Sigmoid colon (tissue), 7 donors: ENCODE measurements around the gene DUSP22. TPM values are rescaled to one million over a fixed set of nuclear protein-coding genes. Genes with fewer than 3 reads are reported as not detected.

ENCODE experiments used
- DNase-seq: peaks from one replicate; pipeline ENCODE4 v3.0.0-alpha.2; 2019
- H3K27ac ChIP-seq, 4 donors: fragments of 200-600 bp; sonication (generic); one replicate each; pipeline ENCODE4 v1.5.1; 2016 to 2019; ENCODE audit warnings: mild to moderate bottlenecking in 1 of 4
- H3K27me3 ChIP-seq, 3 donors: fragments of 200-600 bp; sonication (generic); one replicate each; pipeline ENCODE4 v1.5.1; 2019; ENCODE audit warnings: mild to moderate bottlenecking in 1 of 3
- H3K36me3 ChIP-seq, 4 donors: fragments of 200-600 bp; sonication (generic); one replicate each; pipeline ENCODE4 v1.5.1; 2016 to 2019
- H3K4me1 ChIP-seq, 4 donors: fragments of 200-600 bp; sonication (generic); one replicate each; pipeline ENCODE4 v1.5.1; 2017 to 2019
- H3K4me3 ChIP-seq, 4 donors: fragments of 200-600 bp; sonication (generic); one replicate each; pipeline ENCODE4 v1.5.1; 2017 to 2019; ENCODE audit warnings: mild to moderate bottlenecking in 2 of 4, moderate library complexity in 1 of 4
- H3K9me3 ChIP-seq, 4 donors: fragments of 200-600 bp in 3 of 4; sonication (generic) in 3 of 4; one replicate each; pipeline versions ENCODE4 v1.5.1 to v1.6.1; 2013 to 2019
- EP300 ChIP-seq, 4 donors: sonication (generic); formaldehyde crosslinking; IDR thresholded peaks; one replicate each; pipeline ENCODE4 v1.6.1; 2017; ENCODE audit warnings: antibody characterized with exemption in 4 of 4
- POLR2A ChIP-seq, 2 donors: fragments of 450-650 bp; IDR thresholded peaks; one replicate each; pipeline ENCODE4 v1.6.1; 2016; ENCODE audit warnings: antibody characterized with exemption in 2 of 2, mild to moderate bottlenecking in 2 of 2, moderate library complexity in 2 of 2
- POLR2AphosphoS5 ChIP-seq, 4 donors: sonication (generic); formaldehyde crosslinking; IDR thresholded peaks; one replicate each; pipeline ENCODE4 v1.6.1; 2017; ENCODE audit warnings: antibody characterized with exemption in 4 of 4
- WGBS, 2 donors: extraction: QIAGEN DNeasy Blood & Tissue Kit; methylation state at CpG; one replicate each; pipeline ENCODE4 v1.1.7; 2013; 5-methylcytosine and 5-hydroxymethylcytosine counted together
- intact Hi-C: fragments of 100-400 bp; cut with DNase I; formaldehyde crosslinking; loops from one replicate; pipeline ENCODE4 v1.15.1; 2023
- polyA plus RNA-seq, 3 donors: library from polyadenylated mRNA; stranded (reverse); fragments of 200-250 nt; gene quantifications; one replicate each; pipeline ENCODE4 v1.2.3, GENCODE V29; 2013
- total RNA-seq, 4 donors: library from RNA; depleted of rRNA; stranded (reverse); fragments of >200 nt; gene quantifications; one replicate each; pipeline ENCODE4 v1.1.0, GENCODE V29; 2016
- TF ChIP-seq, protein P1 (sequence below), 4 experiments: fragments of 450-650 bp in 3 of 4; fragments of 200-600 bp in 1 of 4; IDR thresholded peaks; one replicate each; pipeline ENCODE4 v1.5.1; 2016 to 2019; ENCODE audit warnings: antibody characterized with exemption in 4 of 4, mild to moderate bottlenecking in 3 of 4, moderate library complexity in 2 of 4
- donor health status: healthy with polysubstance abuse.
- donor health status: Bipolar disorder and iron deficiency.
- donor health status: healthy.

DUSP22 gene
- total and polyA plus RNA-seq, 7 donors = 15.7 to 113 (median 55.6) TPM

DNA sequence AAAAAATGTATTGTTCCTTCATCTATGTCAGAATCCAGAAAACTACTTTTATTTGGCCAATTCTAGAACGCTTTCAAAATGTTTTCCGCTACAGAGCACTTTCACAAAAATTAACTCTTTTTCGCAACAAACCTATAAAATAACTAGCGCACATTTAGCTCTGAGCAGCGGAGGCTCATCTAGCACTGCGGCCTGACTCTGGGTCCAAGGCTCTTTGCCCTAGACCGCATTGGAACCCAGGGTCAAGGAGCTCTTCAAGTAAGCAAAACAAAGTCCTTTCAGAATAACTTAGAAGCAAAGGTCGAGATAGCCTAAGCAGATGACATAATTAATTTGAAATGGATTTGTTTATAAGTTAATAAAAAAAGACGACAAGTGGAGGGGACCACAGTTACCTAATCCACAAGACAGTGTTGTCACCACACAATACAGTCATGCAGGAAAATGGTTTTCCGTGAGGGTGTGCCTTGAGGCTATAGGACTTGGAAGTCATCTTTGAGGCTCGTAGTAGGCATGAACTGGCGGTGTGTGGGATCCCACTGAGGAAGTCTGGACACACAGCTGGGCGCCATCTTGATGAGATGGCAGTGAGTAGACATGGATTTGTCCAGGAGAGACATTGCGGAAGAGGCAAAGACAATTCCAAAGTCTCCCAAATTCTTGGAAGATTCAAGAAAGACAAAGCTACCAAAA is 70.1 kb downstream of the DUSP22 start:
- Histone ChIP-seq H3K4me3 (no peak overlapping the region), H3K27me3 (peaks cover 0 to 20% (median 0%) of the 10 kb centered on the region in 3 donors), H3K4me1 (no peaks in the 10 kb centered on the region), H3K9me3 (peaks cover 0 to 6% (median 0%) of the 10 kb centered on the region in 4 donors), H3K27ac (no peak overlapping the region), H3K36me3 (no peaks in the 10 kb centered on the region)
- intact Hi-C loops = no loop called here
- WGBS, 2 donors = 82 to 85% methylated on average over 14 of the region's 14 CpGs
- TF ChIP-seq EP300 (IDR thresholded peaks at IDR 0.05) (no peak), POLR2AphosphoS5 (IDR thresholded peaks at IDR 0.05) (no peak), POLR2A (IDR thresholded peaks at IDR 0.05) (no peak)
- TF ChIP-seq, protein P1, sequence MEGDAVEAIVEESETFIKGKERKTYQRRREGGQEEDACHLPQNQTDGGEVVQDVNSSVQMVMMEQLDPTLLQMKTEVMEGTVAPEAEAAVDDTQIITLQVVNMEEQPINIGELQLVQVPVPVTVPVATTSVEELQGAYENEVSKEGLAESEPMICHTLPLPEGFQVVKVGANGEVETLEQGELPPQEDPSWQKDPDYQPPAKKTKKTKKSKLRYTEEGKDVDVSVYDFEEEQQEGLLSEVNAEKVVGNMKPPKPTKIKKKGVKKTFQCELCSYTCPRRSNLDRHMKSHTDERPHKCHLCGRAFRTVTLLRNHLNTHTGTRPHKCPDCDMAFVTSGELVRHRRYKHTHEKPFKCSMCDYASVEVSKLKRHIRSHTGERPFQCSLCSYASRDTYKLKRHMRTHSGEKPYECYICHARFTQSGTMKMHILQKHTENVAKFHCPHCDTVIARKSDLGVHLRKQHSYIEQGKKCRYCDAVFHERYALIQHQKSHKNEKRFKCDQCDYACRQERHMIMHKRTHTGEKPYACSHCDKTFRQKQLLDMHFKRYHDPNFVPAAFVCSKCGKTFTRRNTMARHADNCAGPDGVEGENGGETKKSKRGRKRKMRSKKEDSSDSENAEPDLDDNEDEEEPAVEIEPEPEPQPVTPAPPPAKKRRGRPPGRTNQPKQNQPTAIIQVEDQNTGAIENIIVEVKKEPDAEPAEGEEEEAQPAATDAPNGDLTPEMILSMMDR (IDR thresholded peaks at IDR 0.05) = no peak
- no peak for DNase-seq

DNA sequence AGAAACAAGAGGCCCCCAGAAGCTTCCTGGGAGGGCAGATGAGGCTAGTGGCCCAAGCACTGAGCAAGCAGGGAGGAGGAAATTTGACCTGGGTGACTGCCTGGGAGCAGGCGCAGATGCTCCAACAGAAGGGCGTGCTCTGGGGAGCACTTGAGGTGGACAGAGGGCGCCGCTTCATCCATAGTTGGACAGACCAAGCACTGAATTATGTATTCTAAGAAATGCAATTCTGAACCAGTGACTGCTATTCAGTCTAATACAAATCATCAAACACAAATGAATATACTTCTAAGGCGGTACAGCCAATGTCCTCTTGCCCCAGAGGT is 70.6 kb downstream of the DUSP22 start:
- Histone ChIP-seq H3K9me3 (peaks cover 0 to 6% (median 0%) of the 10 kb centered on the region in 4 donors), H3K27ac (no peak overlapping the region), H3K27me3 (peaks cover 0 to 25% (median 0%) of the 10 kb centered on the region in 3 donors), H3K36me3 (no peaks in the 10 kb centered on the region), H3K4me3 (no peak overlapping the region), H3K4me1 (no peaks in the 10 kb centered on the region)
- intact Hi-C loops = no loop called here
- 82 to 88% methylated on average over 5 of the region's 5 CpGs for WGBS, 2 donors
- TF ChIP-seq, protein P1 (IDR thresholded peaks at IDR 0.05) = no peak
- TF ChIP-seq POLR2A (IDR thresholded peaks at IDR 0.05) (no peak), EP300 (IDR thresholded peaks at IDR 0.05) (no peak), POLR2AphosphoS5 (IDR thresholded peaks at IDR 0.05) (no peak)
- DNase-seq = no peak

DNA sequence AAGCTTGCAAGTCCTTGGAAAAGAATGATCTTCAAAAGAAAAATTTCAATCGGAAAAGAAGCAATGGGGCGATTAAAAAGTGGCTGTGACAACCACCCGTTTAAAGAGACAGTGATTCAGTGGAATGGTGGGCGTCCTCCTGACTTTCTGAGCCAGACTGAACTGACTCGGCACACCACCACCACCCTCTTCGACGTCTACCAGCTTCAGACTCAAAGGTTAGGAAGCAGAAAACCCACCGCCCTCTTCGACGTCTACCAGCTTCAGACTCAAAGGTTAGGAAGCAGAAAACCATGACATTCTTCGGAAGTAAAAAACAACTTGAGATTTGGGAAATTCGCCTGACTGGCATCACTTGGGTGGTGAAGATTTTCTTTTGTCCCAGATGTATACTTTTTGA is 71.0 kb downstream of the DUSP22 start:
- no peaks in the 10 kb centered on the region for H3K36me3 ChIP-seq
- H3K9me3 ChIP-seq = peaks cover 0 to 6% (median 0%) of the 10 kb centered on the region in 4 donors
- no peak overlapping the region for H3K27ac ChIP-seq
- H3K4me3 ChIP-seq = no peak overlapping the region
- 93 to 94% methylated on average over 12 of the region's 12 CpGs for WGBS, 2 donors
- DNase-seq = peak; percentile 61
- H3K27me3 ChIP-seq = peaks cover 0 to 29% (median 0%) of the 10 kb centered on the region in 3 donors
- intact Hi-C loops = no loop called here
- no peak for TF ChIP-seq POLR2AphosphoS5 (IDR thresholded peaks at IDR 0.05)
- TF ChIP-seq EP300 (IDR thresholded peaks at IDR 0.05) = no peak
- TF ChIP-seq, protein P1 (IDR thresholded peaks at IDR 0.05) = no peak
- TF ChIP-seq POLR2A (IDR thresholded peaks at IDR 0.05) = no peak
- H3K4me1 ChIP-seq = no peaks in the 10 kb centered on the region

DNA sequence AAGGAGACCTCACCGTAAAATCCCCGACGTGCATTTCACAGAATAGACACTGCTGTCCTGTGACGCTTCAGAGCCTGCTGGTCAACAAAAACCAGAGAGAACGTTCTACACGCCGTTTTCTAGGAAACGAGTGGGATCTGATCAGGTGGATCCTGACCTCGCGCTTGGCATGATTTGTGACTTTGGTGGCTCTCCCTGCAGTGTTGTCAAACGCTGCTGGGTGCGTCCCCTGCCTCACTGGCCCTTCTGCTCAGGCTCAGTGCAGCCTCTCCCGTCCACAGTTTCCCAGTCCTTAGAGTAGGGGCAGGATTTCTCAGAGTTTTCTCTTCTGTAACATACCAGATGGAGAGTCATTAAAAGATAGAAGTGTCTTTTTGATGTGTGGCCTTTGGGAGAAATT is 71.6 kb downstream of the DUSP22 start:
- DNase-seq = peak; percentile 45

DNA sequence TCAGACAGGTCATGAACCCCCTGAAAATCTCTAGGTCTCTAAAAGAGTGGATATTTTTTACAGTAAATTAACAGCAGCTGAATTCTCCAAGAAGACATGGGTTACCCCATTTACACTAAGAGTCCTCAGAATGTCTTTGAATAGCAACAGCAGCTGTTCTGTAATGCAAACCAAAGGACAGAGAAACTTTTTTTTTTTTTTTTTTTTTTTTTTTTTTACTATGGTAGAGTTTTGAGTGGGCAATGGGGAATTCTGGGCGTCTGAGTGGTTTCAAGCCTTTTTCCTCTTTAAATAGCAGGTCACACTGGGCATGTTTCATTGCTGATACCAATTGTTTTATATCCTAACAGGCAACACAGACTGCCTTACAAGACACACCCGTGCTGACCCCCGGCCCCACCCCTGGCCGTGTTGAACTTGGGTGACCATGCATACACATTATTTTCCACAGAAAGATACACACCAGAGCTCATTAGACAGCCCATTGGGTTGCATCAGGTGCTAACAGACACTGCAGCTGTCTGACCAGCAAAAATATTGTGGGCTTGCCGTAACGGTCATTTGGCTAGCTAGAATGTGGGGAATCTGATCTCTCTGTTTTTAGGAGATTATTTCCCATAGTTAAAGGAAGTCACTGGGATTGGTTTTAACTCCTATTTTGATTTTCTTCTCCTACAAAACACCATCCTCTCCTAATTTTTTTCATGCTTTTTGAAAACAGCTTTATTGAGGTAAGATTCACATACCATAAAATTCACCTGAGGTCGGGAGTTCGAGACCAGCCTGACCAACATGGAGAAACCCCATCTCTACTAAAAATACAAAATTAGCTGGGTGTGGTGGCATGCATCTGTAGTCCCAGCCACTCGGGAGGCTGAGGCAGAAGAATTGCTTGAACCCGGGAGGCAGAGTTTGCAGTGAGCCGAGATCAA is 72.6 kb downstream of the DUSP22 start:
- 68 to 69% methylated on average over 11 of the region's 11 CpGs for WGBS, 2 donors
- H3K9me3 ChIP-seq = peaks cover 0 to 6% (median 0%) of the 10 kb centered on the region in 4 donors
- H3K4me3 ChIP-seq = no peak overlapping the region
- H3K27ac ChIP-seq = no peak overlapping the region
- no peaks in the 10 kb centered on the region for H3K4me1 ChIP-seq
- DNase-seq = peak; percentile 63
- H3K27me3 ChIP-seq = peaks cover 2 to 43% (median 13%) of the 10 kb centered on the region in 3 donors
- no peak for TF ChIP-seq EP300 (IDR thresholded peaks at IDR 0.05)
- no peak for TF ChIP-seq POLR2A (IDR thresholded peaks at IDR 0.05)
- TF ChIP-seq, protein P1 (IDR thresholded peaks at IDR 0.05) = no peak
- TF ChIP-seq POLR2AphosphoS5 (IDR thresholded peaks at IDR 0.05) = no peak
- no peaks in the 10 kb centered on the region for H3K36me3 ChIP-seq
- intact Hi-C loops = no loop called here

More for the DNA sequence above, 71.6 kb downstream of the DUSP22 start:
- intact Hi-C loops = no loop called here
- H3K27me3 ChIP-seq = peaks cover 0 to 35% (median 6%) of the 10 kb centered on the region in 3 donors
- no peak for TF ChIP-seq EP300 (IDR thresholded peaks at IDR 0.05)
- H3K27ac ChIP-seq = no peak overlapping the region
- peaks cover 0 to 6% (median 0%) of the 10 kb centered on the region in 4 donors for H3K9me3 ChIP-seq
- H3K4me1 ChIP-seq = no peaks in the 10 kb centered on the region
- no peaks in the 10 kb centered on the region for H3K36me3 ChIP-seq
- H3K4me3 ChIP-seq = no peak overlapping the region
- 93 to 94% methylated on average over 13 of the region's 13 CpGs for WGBS, 2 donors
